MM.1S (cell line): ENCODE data around the gene PPP1R7.

ENCODE experiments used
- CTCF ChIP-seq: fragments of 300-600 bp; sonication (generic); IDR thresholded peaks from 2 replicates; pipeline ENCODE4 v1.5.1; 2016; ENCODE audit warnings: antibody characterized with exemption, low read length, mixed read lengths
- EZH2 ChIP-seq: fragments of 300-600 bp; sonication (generic); optimal IDR thresholded peaks from 2 replicates; pipeline ENCODE3; 2017; ENCODE audit warnings: low read depth, mild to moderate bottlenecking, antibody characterized with exemption, low read length, mixed read lengths

GRCh38 chr2:241154915-241155314 is 4.6 kb downstream of the PPP1R7 start:
- TF ChIP-seq CTCF = no peak
- TF ChIP-seq EZH2 = no peak
